NCI-H187 treated with DMSO at 0.1 percent for 48 hours (cell line): ENCODE results near the gene RCHY1.
"Not testable (repeated sequence)": the region's sequence is repeated elsewhere in the genome, so short reads cannot be mapped to it uniquely, and the experiment has no call there.

Experiments used
- DNase-seq: peaks from one replicate; lab custom pipeline; 2025; lab: John Stamatoyannopoulos, UW

Gene RCHY1

GRCh38 chr4:75514131-75514948 is at the start of gene RCHY1, which contains the start of gene THAP6:
Gene RCHY1 (minus strand): TSS chr4:75514403. CDS start chr4:75514286, 117 bp downstream.
Gene THAP6 (plus strand): TSS chr4:75514473. CDS start chr4:75515453, 980 bp downstream.
- peak; percentile 96 for DNase-seq

GRCh38 chr4:75561789-75562188 is 47.6 kb upstream of the RCHY1 start:
- no peak for DNase-seq

GRCh38 chr4:75557696-75558095 is 43.5 kb upstream of the RCHY1 start:
- DNase-seq: no peak

GRCh38 chr4:75555294-75556164 is 41.3 kb upstream of the RCHY1 start, which contains the start of gene ODAPH:
Gene ODAPH (plus strand): TSS chr4:75556066. CDS start chr4:75556083, 17 bp downstream.
- DNase-seq: no peak

GRCh38 chr4:75552452-75552851 is 38.2 kb upstream of the RCHY1 start:
- no peak for DNase-seq

- DNase-seq: no peak
Observed at GRCh38 chr4:75549019-75549418, 34.8 kb upstream of the RCHY1 start.

- no peak for DNase-seq
Observed at GRCh38 chr4:75547647-75548387, 33.6 kb upstream of the RCHY1 start.

- DNase-seq: no peak
Observed at GRCh38 chr4:75545526-75545925, 31.3 kb upstream of the RCHY1 start.

- no peak for DNase-seq
Observed at GRCh38 chr4:75544870-75545269, 30.7 kb upstream of the RCHY1 start.

GRCh38 chr4:75544220-75544619 is 30.0 kb upstream of the RCHY1 start:
- not testable (repeated sequence) for DNase-seq

GRCh38 chr4:75542824-75543223 is 28.6 kb upstream of the RCHY1 start:
- no peak for DNase-seq

GRCh38 chr4:75537308-75537707 is 23.1 kb upstream of the RCHY1 start:
- not testable (repeated sequence) for DNase-seq

GRCh38 chr4:75533926-75534325 is 19.7 kb upstream of the RCHY1 start:
- not testable (repeated sequence) for DNase-seq

GRCh38 chr4:75533339-75533887 is 19.2 kb upstream of the RCHY1 start:
- not testable (repeated sequence) for DNase-seq

GRCh38 chr4:75531536-75532143 is 17.4 kb upstream of the RCHY1 start:
- not testable (repeated sequence) for DNase-seq

- DNase-seq: no peak
Observed at GRCh38 chr4:75530556-75531322, 16.5 kb upstream of the RCHY1 start.

- DNase-seq: no peak
Observed at GRCh38 chr4:75527482-75527881, 13.3 kb upstream of the RCHY1 start.

- no peak for DNase-seq
Observed at GRCh38 chr4:75525910-75526309, 11.7 kb upstream of the RCHY1 start.

- no peak for DNase-seq
Observed at GRCh38 chr4:75525086-75525485, 10.9 kb upstream of the RCHY1 start.

- DNase-seq: not testable (repeated sequence)
Observed at GRCh38 chr4:75519452-75519851, 5.2 kb upstream of the RCHY1 start.
